Stimulated activated CD8-positive, alpha-beta memory T cell treated with anti-CD3 and anti-CD28 coated beads, Interleukin-7, amount 100 ng/mL, for 48 hours (primary cell): Measurements from ENCODE around the gene DIP2C.
"Not testable (repeated sequence)": the region's sequence is repeated elsewhere in the genome, so short reads cannot be mapped to it uniquely, and the experiment has no call there.

Experiments used
- DNase-seq, 2 donors: peaks; one replicate each; pipeline ENCODE4 v3.0.0-alpha.2; 2020; ENCODE audit warnings: low read depth in 1 of 2; ENCODE audit errors: extremely low read depth in 1 of 2

DIP2C gene

GRCh38 chr10:522350-522749, 167.1 kb downstream of the DIP2C start:
- no peak for DNase-seq

GRCh38 chr10:521261-522250, 167.9 kb downstream of the DIP2C start:
- DNase-seq = no peak

- no peak for DNase-seq
These were observed 169.1 kb downstream of the DIP2C start for GRCh38 chr10:520402-520787.

- no peak for DNase-seq
These were observed 169.6 kb downstream of the DIP2C start for GRCh38 chr10:519716-520401.

- DNase-seq = no peak
These were observed 170.3 kb downstream of the DIP2C start for GRCh38 chr10:519055-519715.

GRCh38 chr10:517872-518475, 171.5 kb downstream of the DIP2C start:
- DNase-seq = no peak

GRCh38 chr10:517241-517830, 172.1 kb downstream of the DIP2C start:
- no peak for DNase-seq

- DNase-seq = no peak
These were observed 172.7 kb downstream of the DIP2C start for GRCh38 chr10:516764-517163.

- DNase-seq = no peak
These were observed 173.8 kb downstream of the DIP2C start for GRCh38 chr10:515674-516073.

- DNase-seq = no peak
These were observed 175.3 kb downstream of the DIP2C start for GRCh38 chr10:514137-514671.

- DNase-seq = no peak
These were observed 176.1 kb downstream of the DIP2C start for GRCh38 chr10:513393-513792.

- DNase-seq = not testable (repeated sequence)
These were observed 176.8 kb downstream of the DIP2C start for GRCh38 chr10:512661-513060.

- DNase-seq = no peak
These were observed 177.6 kb downstream of the DIP2C start for GRCh38 chr10:511849-512191.

- peak; percentile 51 to 59 for DNase-seq
These were observed 178.2 kb downstream of the DIP2C start for GRCh38 chr10:511101-511848.

- DNase-seq = no peak
These were observed 179.0 kb downstream of the DIP2C start for GRCh38 chr10:510415-510881.

GRCh38 chr10:509361-510102, 179.9 kb downstream of the DIP2C start:
- no peak for DNase-seq

GRCh38 chr10:508726-509125, 180.7 kb downstream of the DIP2C start:
- no peak for DNase-seq

GRCh38 chr10:507908-508444, 181.5 kb downstream of the DIP2C start:
- no peak for DNase-seq

GRCh38 chr10:507355-507699, 182.1 kb downstream of the DIP2C start:
- no peak for DNase-seq
